HepG2 (cell line): ENCODE data around the gene FSD1. TPM values are rescaled to one million over a fixed set of nuclear protein-coding genes. Genes with fewer than 3 reads are reported as not detected.

Experiments
- HNF4G ChIP-seq, 2 experiments: sonication (generic) in 1 of 2; formaldehyde crosslinking in 1 of 2; IDR thresholded peaks; 2 replicates each; pipeline versions ENCODE4 v1.4.0 to v1.6.1; 2011 to 2020; ENCODE audit warnings: borderline replicate concordance in 2 of 2, low read depth in 2 of 2, mild to moderate bottlenecking in 2 of 2, low read length in 1 of 2, missing genetic modification reagents in 1 of 2, moderate library complexity in 1 of 2
- KLF16 ChIP-seq, 2 experiments: sonication (generic) in 1 of 2; formaldehyde crosslinking in 1 of 2; IDR thresholded peaks; 2 replicates each; pipeline versions ENCODE4 v1.6.1 to v1.8.0; 2016 to 2023; ENCODE audit warnings: missing genetic modification reagents in 2 of 2, missing compliant biosample characterization in 1 of 2
- RAD21 ChIP-seq: fragments of 450-650 bp; formaldehyde crosslinking; IDR thresholded peaks from 2 replicates; pipeline ENCODE4 v1.5.0; 2020; ENCODE audit warnings: mild to moderate bottlenecking
- ZBTB7A ChIP-seq: sonication (generic); formaldehyde crosslinking; IDR thresholded peaks from 2 replicates; pipeline ENCODE4 v1.8.0; 2022; ENCODE audit warnings: mild to moderate bottlenecking, missing genetic modification reagents
- ZMYM3 ChIP-seq: sonication (generic); formaldehyde crosslinking; IDR thresholded peaks from 2 replicates; pipeline ENCODE4 v1.5.1; 2020; ENCODE audit warnings: mild to moderate bottlenecking, missing genetic modification reagents
- polyA plus RNA-seq, 8 experiments: library from polyadenylated mRNA; depleted of rRNA in 3 of 8; stranded (reverse) in 7 of 8; unstranded in 1 of 8; fragments of >200 nt; fragmentation: Illumina TruSeq in 4 of 8; extraction: Trizol in 4 of 8; gene quantifications; 2 replicates each; pipeline versions ENCODE4 v1.2.1 to v1.2.3, GENCODE V29; 2011 to 2016; ENCODE audit warnings: low read depth in 4 of 8, missing spikeins in 1 of 8, mixed read lengths in 1 of 8; ENCODE audit not compliant: insufficient read depth in 1 of 8
- total RNA-seq, 5 experiments: library from RNA; depleted of rRNA; stranded (reverse); fragments of >200 nt; fragmentation: Illumina TruSeq; extraction: Trizol; gene quantifications; 2 replicates each; pipeline ENCODE4 v1.2.3, GENCODE V29; 2016; ENCODE audit warnings: low read depth in 1 of 5
- TF ChIP-seq, protein P1 (sequence below): sonication (generic); formaldehyde crosslinking; IDR thresholded peaks from 2 replicates; pipeline ENCODE4 v1.5.1; 2020; ENCODE audit warnings: missing genetic modification reagents, mild to moderate bottlenecking, borderline replicate concordance
- TF ChIP-seq, protein P2 (sequence below): sonication (generic); formaldehyde crosslinking; IDR thresholded peaks from 2 replicates; pipeline ENCODE4 v1.5.0; 2020; ENCODE audit warnings: mild to moderate bottlenecking, missing genetic modification reagents
- TF ChIP-seq, protein P3 (sequence below): sonication (generic); formaldehyde crosslinking; IDR thresholded peaks from 2 replicates; pipeline ENCODE4 v1.4.0; 2020; ENCODE audit warnings: low read depth, mild to moderate bottlenecking, missing genetic modification reagents
- TF ChIP-seq, protein P4 (sequence below): sonication (generic); formaldehyde crosslinking; IDR thresholded peaks from 2 replicates; pipeline ENCODE4 v1.4.0; 2020; ENCODE audit warnings: mild to moderate bottlenecking, missing genetic modification reagents
- TF ChIP-seq, protein P5 (sequence below): sonication (generic); formaldehyde crosslinking; IDR thresholded peaks from 2 replicates; pipeline ENCODE4 v1.5.0; 2020; ENCODE audit warnings: mild to moderate bottlenecking, missing genetic modification reagents, moderate library complexity
- TF ChIP-seq, protein P6 (sequence below): sonication (generic); formaldehyde crosslinking; IDR thresholded peaks from 2 replicates; pipeline ENCODE4 v1.5.1; 2020; ENCODE audit warnings: mild to moderate bottlenecking, missing genetic modification reagents, borderline replicate concordance
- TF ChIP-seq, protein P7 (sequence below): IDR thresholded peaks from 2 replicates; pipeline ENCODE4 v1.6.1; 2016; ENCODE audit warnings: missing biosample characterization, missing genetic modification reagents, low read depth

FSD1 gene
- total and polyA plus RNA-seq, 2 of the 13 experiments (the other 11 are each of a cell fraction or from before 2014, with no cell fraction given): 0.29 to 0.66 TPM

DNA sequence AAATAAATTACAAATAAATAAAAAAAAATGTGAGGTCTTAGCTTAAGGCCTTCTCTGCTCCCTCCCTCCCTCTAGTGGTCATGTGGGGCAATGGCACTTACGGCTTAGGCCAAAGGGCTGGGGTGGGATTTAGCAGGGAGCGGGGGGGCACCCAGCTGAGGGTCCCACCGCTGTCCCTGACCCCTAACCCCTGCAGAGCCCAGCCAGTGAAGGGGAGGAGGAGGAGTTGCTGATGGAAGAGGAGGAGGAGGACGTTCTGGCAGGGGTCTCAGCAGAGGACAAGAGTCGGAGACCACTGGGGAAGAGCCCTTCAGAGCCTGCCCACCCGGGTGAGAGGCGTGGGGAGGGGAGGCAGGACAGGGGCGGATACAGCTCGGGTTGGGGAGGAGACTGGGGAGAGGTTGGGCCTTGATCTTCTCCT lies 48.3 kb downstream of the FSD1 start (continued):
- TF ChIP-seq, protein P1, sequence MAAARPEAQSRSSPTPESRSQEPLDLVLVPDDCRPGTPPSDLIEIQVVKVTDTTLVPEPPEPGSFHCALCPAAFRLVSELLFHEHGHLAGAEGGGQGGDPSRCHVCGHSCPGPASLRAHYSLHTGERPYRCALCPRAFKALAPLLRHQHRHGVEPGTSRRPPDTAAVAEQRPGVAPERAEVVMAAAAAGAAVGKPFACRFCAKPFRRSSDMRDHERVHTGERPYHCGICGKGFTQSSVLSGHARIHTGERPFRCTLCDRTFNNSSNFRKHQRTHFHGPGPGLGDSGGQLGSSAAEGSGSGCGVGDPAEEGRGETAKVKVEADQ (CRISPR knock-in tag): no peak
- TF ChIP-seq KLF16 (CRISPR knock-in tag; IDR thresholded peaks at IDR 0.05): 0 out of 4 replicates have a peak, but pooled peaks of 1 of the 2 experiments have one; percentile 44
- TF ChIP-seq ZBTB7A (CRISPR knock-in tag): 0 out of 2 replicates have a peak, but pooled peaks have one; percentile 17
- TF ChIP-seq RAD21 (CRISPR knock-in tag): peak; percentile 52
- TF ChIP-seq HNF4G (IDR thresholded peaks at IDR 0.05; ENCODE audit: borderline replicate concordance, low read depth, low read length): no peak
- no peak for TF ChIP-seq HNF4G (CRISPR knock-in tag; IDR thresholded peaks at IDR 0.05; ENCODE audit: borderline replicate concordance, low read depth)
- TF ChIP-seq, protein P2, sequence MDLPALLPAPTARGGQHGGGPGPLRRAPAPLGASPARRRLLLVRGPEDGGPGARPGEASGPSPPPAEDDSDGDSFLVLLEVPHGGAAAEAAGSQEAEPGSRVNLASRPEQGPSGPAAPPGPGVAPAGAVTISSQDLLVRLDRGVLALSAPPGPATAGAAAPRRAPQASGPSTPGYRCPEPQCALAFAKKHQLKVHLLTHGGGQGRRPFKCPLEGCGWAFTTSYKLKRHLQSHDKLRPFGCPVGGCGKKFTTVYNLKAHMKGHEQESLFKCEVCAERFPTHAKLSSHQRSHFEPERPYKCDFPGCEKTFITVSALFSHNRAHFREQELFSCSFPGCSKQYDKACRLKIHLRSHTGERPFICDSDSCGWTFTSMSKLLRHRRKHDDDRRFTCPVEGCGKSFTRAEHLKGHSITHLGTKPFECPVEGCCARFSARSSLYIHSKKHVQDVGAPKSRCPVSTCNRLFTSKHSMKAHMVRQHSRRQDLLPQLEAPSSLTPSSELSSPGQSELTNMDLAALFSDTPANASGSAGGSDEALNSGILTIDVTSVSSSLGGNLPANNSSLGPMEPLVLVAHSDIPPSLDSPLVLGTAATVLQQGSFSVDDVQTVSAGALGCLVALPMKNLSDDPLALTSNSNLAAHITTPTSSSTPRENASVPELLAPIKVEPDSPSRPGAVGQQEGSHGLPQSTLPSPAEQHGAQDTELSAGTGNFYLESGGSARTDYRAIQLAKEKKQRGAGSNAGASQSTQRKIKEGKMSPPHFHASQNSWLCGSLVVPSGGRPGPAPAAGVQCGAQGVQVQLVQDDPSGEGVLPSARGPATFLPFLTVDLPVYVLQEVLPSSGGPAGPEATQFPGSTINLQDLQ (CRISPR knock-in tag): no peak
- TF ChIP-seq, protein P3, sequence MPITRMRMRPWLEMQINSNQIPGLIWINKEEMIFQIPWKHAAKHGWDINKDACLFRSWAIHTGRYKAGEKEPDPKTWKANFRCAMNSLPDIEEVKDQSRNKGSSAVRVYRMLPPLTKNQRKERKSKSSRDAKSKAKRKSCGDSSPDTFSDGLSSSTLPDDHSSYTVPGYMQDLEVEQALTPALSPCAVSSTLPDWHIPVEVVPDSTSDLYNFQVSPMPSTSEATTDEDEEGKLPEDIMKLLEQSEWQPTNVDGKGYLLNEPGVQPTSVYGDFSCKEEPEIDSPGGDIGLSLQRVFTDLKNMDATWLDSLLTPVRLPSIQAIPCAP (CRISPR knock-in tag): no peak
- TF ChIP-seq, protein P4, sequence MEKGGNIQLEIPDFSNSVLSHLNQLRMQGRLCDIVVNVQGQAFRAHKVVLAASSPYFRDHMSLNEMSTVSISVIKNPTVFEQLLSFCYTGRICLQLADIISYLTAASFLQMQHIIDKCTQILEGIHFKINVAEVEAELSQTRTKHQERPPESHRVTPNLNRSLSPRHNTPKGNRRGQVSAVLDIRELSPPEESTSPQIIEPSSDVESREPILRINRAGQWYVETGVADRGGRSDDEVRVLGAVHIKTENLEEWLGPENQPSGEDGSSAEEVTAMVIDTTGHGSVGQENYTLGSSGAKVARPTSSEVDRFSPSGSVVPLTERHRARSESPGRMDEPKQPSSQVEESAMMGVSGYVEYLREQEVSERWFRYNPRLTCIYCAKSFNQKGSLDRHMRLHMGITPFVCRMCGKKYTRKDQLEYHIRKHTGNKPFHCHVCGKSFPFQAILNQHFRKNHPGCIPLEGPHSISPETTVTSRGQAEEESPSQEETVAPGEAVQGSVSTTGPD (CRISPR knock-in tag): no peak
- TF ChIP-seq ZMYM3 (CRISPR knock-in tag): peak; percentile 38; the same call in 1 of the 2 replicates
- TF ChIP-seq, protein P5, sequence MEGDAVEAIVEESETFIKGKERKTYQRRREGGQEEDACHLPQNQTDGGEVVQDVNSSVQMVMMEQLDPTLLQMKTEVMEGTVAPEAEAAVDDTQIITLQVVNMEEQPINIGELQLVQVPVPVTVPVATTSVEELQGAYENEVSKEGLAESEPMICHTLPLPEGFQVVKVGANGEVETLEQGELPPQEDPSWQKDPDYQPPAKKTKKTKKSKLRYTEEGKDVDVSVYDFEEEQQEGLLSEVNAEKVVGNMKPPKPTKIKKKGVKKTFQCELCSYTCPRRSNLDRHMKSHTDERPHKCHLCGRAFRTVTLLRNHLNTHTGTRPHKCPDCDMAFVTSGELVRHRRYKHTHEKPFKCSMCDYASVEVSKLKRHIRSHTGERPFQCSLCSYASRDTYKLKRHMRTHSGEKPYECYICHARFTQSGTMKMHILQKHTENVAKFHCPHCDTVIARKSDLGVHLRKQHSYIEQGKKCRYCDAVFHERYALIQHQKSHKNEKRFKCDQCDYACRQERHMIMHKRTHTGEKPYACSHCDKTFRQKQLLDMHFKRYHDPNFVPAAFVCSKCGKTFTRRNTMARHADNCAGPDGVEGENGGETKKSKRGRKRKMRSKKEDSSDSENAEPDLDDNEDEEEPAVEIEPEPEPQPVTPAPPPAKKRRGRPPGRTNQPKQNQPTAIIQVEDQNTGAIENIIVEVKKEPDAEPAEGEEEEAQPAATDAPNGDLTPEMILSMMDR (CRISPR knock-in tag): peak; percentile 75
- TF ChIP-seq, protein P6, sequence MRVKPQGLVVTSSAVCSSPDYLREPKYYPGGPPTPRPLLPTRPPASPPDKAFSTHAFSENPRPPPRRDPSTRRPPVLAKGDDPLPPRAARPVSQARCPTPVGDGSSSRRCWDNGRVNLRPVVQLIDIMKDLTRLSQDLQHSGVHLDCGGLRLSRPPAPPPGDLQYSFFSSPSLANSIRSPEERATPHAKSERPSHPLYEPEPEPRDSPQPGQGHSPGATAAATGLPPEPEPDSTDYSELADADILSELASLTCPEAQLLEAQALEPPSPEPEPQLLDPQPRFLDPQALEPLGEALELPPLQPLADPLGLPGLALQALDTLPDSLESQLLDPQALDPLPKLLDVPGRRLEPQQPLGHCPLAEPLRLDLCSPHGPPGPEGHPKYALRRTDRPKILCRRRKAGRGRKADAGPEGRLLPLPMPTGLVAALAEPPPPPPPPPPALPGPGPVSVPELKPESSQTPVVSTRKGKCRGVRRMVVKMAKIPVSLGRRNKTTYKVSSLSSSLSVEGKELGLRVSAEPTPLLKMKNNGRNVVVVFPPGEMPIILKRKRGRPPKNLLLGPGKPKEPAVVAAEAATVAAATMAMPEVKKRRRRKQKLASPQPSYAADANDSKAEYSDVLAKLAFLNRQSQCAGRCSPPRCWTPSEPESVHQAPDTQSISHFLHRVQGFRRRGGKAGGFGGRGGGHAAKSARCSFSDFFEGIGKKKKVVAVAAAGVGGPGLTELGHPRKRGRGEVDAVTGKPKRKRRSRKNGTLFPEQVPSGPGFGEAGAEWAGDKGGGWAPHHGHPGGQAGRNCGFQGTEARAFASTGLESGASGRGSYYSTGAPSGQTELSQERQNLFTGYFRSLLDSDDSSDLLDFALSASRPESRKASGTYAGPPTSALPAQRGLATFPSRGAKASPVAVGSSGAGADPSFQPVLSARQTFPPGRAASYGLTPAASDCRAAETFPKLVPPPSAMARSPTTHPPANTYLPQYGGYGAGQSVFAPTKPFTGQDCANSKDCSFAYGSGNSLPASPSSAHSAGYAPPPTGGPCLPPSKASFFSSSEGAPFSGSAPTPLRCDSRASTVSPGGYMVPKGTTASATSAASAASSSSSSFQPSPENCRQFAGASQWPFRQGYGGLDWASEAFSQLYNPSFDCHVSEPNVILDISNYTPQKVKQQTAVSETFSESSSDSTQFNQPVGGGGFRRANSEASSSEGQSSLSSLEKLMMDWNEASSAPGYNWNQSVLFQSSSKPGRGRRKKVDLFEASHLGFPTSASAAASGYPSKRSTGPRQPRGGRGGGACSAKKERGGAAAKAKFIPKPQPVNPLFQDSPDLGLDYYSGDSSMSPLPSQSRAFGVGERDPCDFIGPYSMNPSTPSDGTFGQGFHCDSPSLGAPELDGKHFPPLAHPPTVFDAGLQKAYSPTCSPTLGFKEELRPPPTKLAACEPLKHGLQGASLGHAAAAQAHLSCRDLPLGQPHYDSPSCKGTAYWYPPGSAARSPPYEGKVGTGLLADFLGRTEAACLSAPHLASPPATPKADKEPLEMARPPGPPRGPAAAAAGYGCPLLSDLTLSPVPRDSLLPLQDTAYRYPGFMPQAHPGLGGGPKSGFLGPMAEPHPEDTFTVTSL (CRISPR knock-in tag): no peak
- TF ChIP-seq, protein P7, sequence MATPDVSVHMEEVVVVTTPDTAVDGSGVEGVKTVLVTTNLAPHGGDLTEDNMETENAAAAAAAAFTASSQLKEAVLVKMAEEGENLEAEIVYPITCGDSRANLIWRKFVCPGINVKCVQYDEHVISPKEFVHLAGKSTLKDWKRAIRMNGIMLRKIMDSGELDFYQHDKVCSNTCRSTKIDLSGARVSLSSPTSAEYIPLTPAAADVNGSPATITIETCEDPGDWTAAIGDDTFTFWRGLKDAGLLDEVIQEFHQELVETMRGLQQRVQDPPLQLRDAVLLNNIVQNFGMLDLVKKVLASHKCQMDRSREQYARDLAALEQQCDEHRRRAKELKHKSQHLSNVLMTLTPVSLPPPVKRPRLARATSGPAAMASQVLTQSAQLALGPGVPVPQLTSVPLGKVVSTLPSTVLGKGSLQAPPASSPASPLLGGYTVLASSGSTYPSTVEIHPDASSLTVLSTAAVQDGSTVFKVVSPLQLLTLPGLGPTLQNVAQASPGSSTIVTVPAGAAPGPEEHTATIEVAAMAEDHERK (CRISPR knock-in tag): no peak
